Peyer's patch (tissue), 4 donors: Measurements from ENCODE around the gene YIPF5.

Experiments
- CTCF ChIP-seq, 6 experiments: fragments of 450-650 bp in 4 of 6; fragments of 200-600 bp in 2 of 6; sonication (generic) in 1 of 6; IDR thresholded peaks; one replicate each; pipeline ENCODE4 v1.5.1; 2017 to 2019; ENCODE audit warnings: antibody characterized with exemption in 6 of 6, mild to moderate bottlenecking in 3 of 6, moderate library complexity in 1 of 6
- POLR2A ChIP-seq, 2 donors: fragments of 450-650 bp; IDR thresholded peaks; one replicate each; pipeline ENCODE4 v1.5.1; 2017; ENCODE audit warnings: antibody characterized with exemption in 2 of 2, mild to moderate bottlenecking in 2 of 2, moderate library complexity in 2 of 2

DNA sequence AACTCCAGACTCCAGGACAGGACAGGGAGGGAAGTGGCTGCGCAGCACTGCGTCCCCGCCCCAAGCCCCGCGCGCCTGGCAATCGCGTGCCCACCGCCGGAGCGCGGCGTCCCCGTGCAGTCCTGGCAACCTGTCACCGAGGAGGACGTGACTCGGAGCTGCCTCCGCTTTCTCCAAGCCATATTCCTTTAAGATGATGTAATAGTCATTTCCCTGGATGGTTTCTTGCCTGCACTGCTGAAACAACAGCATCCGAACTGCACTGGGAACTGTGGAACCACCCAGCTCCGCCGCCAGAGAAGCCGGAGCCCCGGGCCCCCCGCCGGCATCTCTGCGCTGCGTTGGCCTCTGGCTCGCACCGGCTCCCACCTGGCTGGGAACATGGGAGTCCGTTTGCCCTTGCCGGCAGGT, 34.7 kb upstream of the YIPF5 start:
- no peak for TF ChIP-seq POLR2A (IDR thresholded peaks at IDR 0.05)
- TF ChIP-seq CTCF (IDR thresholded peaks at IDR 0.05), result no peak
